Fibroblast of lung (primary cell): Measurements from ENCODE around the gene GTPBP1.

Source experiments
- EZH2 ChIP-seq: IDR thresholded peaks from 2 replicates; pipeline ENCODE4 v1.5.1; 2012; ENCODE audit warnings: low read length, control low read depth, mild to moderate bottlenecking; ENCODE audit errors: missing control alignments
- TF ChIP-seq, protein P1 (sequence below), 2 donors: IDR thresholded peaks in 1 of 2; conservative IDR thresholded peaks in 1 of 2; 1 replicate in 1 of 2; 2 replicates in 1 of 2; pipeline ENCODE4 v1.5.1; 2011 to 2012; ENCODE audit warnings: low read length in 2 of 2, control low read depth in 1 of 2, inconsistent platforms in 1 of 2, low read depth in 1 of 2, mild to moderate bottlenecking in 1 of 2

DNA sequence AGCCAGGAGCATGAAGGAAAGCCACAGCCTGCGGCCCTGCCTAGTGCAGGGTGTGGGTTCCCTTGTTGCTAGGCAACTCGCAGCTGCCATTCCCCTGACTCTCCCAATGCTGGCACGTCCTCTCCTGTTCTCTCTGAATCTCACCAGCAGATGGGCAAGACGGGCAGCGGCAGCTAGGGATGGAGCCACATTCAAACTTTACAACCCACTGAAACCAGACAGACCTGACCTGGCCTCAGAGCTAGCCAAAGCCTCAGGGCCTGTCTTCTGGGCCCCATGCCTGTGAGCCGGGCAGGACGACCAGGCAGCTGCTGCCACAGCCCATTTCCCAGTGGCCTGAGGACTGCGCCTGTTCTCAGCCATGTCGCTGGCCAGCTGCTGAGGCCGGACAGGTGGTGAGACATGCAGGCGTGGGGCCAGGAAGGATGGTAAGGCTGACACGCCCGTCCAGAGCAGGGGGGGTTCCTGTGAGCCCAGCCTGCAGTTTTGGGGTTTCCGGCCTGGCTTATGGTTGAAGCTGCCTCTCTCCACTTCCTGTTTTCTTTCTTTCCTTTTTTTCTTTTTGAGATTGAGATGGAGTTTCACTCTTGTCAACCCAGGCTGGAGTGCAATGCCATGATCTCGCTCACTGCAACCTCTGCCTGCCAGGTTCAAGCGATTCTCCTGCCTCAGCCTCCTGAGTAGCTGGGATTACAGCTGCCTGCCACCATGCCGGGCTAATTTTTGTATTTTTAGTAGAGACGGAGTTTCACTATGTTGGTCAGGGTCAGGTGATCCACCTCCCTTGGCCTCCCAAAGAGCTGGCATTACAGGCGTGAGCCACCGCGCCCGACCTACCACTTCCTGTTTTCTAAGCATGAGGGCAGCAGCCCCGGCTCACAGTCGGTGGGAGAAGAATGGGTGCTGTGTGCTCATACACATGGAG lies 45.9 kb downstream of the GTPBP1 start:
- no peak for TF ChIP-seq EZH2
- TF ChIP-seq, protein P1, sequence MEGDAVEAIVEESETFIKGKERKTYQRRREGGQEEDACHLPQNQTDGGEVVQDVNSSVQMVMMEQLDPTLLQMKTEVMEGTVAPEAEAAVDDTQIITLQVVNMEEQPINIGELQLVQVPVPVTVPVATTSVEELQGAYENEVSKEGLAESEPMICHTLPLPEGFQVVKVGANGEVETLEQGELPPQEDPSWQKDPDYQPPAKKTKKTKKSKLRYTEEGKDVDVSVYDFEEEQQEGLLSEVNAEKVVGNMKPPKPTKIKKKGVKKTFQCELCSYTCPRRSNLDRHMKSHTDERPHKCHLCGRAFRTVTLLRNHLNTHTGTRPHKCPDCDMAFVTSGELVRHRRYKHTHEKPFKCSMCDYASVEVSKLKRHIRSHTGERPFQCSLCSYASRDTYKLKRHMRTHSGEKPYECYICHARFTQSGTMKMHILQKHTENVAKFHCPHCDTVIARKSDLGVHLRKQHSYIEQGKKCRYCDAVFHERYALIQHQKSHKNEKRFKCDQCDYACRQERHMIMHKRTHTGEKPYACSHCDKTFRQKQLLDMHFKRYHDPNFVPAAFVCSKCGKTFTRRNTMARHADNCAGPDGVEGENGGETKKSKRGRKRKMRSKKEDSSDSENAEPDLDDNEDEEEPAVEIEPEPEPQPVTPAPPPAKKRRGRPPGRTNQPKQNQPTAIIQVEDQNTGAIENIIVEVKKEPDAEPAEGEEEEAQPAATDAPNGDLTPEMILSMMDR (conservative IDR thresholded peaks at IDR 0.05 in 1 of 2, IDR thresholded peaks at IDR 0.05 in 1 of 2; ENCODE audit: low read depth in 1 of 2, low read length in 2 of 2), result no peak
